OCI-LY3 (cell line): ENCODE data around the gene MLLT10.

Experiments used
- H2AFZ ChIP-seq: fragments of 200-600, 300-600 bp; shearing (Covaris generic); 2 replicates; pipeline ENCODE4 v1.6.0; 2014; ENCODE audit warnings: antibody characterized with exemption, low read depth, low read length
- H3K27ac ChIP-seq: fragments of 200-600, 300-600 bp; sonication (generic); 2 replicates; pipeline ENCODE4 v1.5.1; 2014; ENCODE audit warnings: mild to moderate bottlenecking, low read length, moderate library complexity, mixed read lengths
- H3K27me3 ChIP-seq: fragments of 200-600, 300-600 bp; sonication (generic); 2 replicates; pipeline ENCODE4 v1.6.1; 2014; ENCODE audit warnings: low read depth, low read length, mixed read lengths
- H3K36me3 ChIP-seq: fragments of 200-600, 300-600 bp; sonication (generic); replicated peaks from 2 replicates; pipeline ENCODE3; 2014; ENCODE audit warnings: low read depth, low read length, mixed read lengths
- H3K4me1 ChIP-seq: fragments of 300-600, 200-600 bp; sonication (generic); 2 replicates; pipeline ENCODE4 v1.6.1; 2014; ENCODE audit warnings: low read length, mixed read lengths
- H3K4me2 ChIP-seq: fragments of 200-600, 300-600 bp; sonication (generic); 2 replicates; pipeline ENCODE4 v1.6.1; 2014; ENCODE audit warnings: low read length, mixed read lengths
- H3K4me3 ChIP-seq: fragments of 300-600, 200-600 bp; sonication (generic); 2 replicates; pipeline ENCODE4 v1.5.1; 2014; ENCODE audit warnings: antibody characterized with exemption, mild to moderate bottlenecking, low read length, moderate library complexity
- H3K79me2 ChIP-seq: fragments of 300-600, 200-600 bp; shearing (Covaris generic); 2 replicates; pipeline ENCODE4 v1.6.1; 2014; ENCODE audit warnings: mild to moderate bottlenecking, low read length, mixed read lengths
- H3K9ac ChIP-seq: fragments of 300-600, 200-600 bp; shearing (Covaris generic); 2 replicates; pipeline ENCODE4 v1.6.0; 2014; ENCODE audit warnings: mild to moderate bottlenecking, low read length, moderate library complexity
- H3K9me3 ChIP-seq: fragments of 200-600, 300-600 bp; shearing (Covaris generic); 2 replicates; pipeline ENCODE4 v1.6.1; 2014; ENCODE audit warnings: low read length, mixed read lengths; ENCODE audit not compliant: insufficient read depth
- H4K20me1 ChIP-seq: fragments of 200-600, 300-600 bp; sonication (generic); 2 replicates; pipeline ENCODE4 v1.6.1; 2016; ENCODE audit warnings: low read length, mixed read lengths; ENCODE audit not compliant: insufficient read depth
- CTCF ChIP-seq: fragments of 200-600, 300-600 bp; sonication (generic); IDR thresholded peaks from 2 replicates; pipeline ENCODE4 v1.5.1; 2014; ENCODE audit warnings: antibody characterized with exemption, low read length, low read depth
- EZH2phosphoT487 ChIP-seq: fragments of 200-600 bp; shearing (Covaris generic); IDR thresholded peaks from 2 replicates; pipeline ENCODE4 v1.6.1; 2018; ENCODE audit warnings: antibody characterized with exemption, mixed run types, low read depth

Gene MLLT10

GRCh38 chr10:21599582-21599981 is 65.5 kb downstream of the MLLT10 start:
- Histone ChIP-seq H3K79me2 (no peaks in the 10 kb centered on the region; the same call in 1 of the 2 replicates), H4K20me1 (no peaks in the 10 kb centered on the region), H3K27ac (no peak overlapping the region), H3K4me1 (0 out of 2 replicates have a peak, but pooled peaks cover 2% of the 10 kb centered on the region), H3K9me3 (no peaks in the 10 kb centered on the region), H3K4me2 (no peak overlapping the region), H3K9ac (no peak overlapping the region), H3K36me3 (no peaks in the 10 kb centered on the region), H3K27me3 (no peaks in the 10 kb centered on the region), H3K4me3 (no peak overlapping the region), H2AFZ (no peak overlapping the region)
- TF ChIP-seq EZH2phosphoT487, result no peak
- TF ChIP-seq CTCF, result no peak

DNA sequence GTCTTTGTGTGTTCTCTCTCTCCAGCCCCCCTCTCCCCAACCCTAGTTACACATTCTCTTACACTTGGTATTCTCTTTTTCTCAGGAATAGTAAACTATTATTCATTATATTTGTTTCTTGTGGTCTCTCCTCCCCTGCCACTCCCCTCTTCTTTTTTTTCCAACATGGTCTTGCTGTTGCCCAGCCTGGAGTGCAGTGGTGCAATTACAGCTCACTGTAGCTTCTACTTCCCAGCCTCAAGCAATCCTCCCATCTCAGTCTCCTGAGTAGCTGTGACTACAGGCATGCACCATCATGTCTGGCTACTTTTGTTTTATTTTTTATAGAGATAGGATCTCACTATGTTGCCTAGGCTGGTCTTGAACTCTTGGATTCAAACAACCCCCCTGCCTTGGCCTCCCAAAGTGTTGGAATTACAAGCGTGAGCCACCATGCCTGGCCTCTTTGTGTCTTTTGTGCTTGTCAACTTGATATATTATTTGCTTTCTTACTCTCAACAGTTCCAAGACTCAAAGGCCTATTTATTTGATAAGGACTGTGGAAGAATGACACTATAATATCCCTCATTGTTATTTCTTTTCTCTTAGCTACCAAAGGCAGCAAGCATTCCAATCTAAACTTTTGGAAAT is 66.9 kb downstream of the MLLT10 start:
- Histone ChIP-seq H2AFZ (no peak overlapping the region), H4K20me1 (no peaks in the 10 kb centered on the region), H3K27me3 (no peaks in the 10 kb centered on the region), H3K9me3 (no peaks in the 10 kb centered on the region), H3K9ac (no peak overlapping the region), H3K4me2 (no peak overlapping the region), H3K79me2 (no peaks in the 10 kb centered on the region), H3K27ac (no peak overlapping the region), H3K4me1 (0 out of 2 replicates have a peak, but pooled peaks cover 3% of the 10 kb centered on the region), H3K4me3 (no peak overlapping the region), H3K36me3 (no peaks in the 10 kb centered on the region)
- TF ChIP-seq EZH2phosphoT487 (no peak), CTCF (no peak)

DNA sequence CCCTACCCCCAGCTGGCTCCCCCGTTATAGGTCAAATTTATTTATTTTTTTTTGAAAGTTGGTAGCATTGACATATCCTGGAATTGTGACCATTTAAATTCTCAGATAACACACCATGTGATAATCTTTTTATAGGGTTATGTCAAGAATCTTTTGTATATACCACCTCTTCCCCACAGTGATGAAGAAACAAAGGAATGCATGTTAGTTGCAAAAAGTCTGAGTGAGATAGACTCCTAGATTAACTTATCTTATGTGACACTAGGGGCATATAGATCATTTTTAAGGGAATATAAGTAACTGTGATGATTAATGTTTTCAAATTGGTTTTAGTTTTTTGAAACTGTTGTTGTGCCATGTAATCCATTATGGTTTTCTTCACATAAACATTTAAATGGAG is 68.3 kb downstream of the MLLT10 start:
- no peaks in the 10 kb centered on the region for H4K20me1 ChIP-seq
- no peak overlapping the region for H3K4me2 ChIP-seq
- TF ChIP-seq EZH2phosphoT487 (no peak), CTCF (no peak)
- 0 out of 2 replicates have a peak, but pooled peaks cover 3% of the 10 kb centered on the region for H3K4me1 ChIP-seq
- no peak overlapping the region for H3K9ac ChIP-seq
- H3K36me3 ChIP-seq, result no peaks in the 10 kb centered on the region
- H2AFZ ChIP-seq, result no peak overlapping the region
- H3K4me3 ChIP-seq, result no peak overlapping the region
- H3K9me3 ChIP-seq, result no peaks in the 10 kb centered on the region
- H3K27ac ChIP-seq, result no peak overlapping the region
- no peaks in the 10 kb centered on the region for H3K27me3 ChIP-seq
- no peaks in the 10 kb centered on the region for H3K79me2 ChIP-seq

GRCh38 chr10:21603721-21604120 is 69.7 kb downstream of the MLLT10 start:
- H3K4me3 ChIP-seq, result no peak overlapping the region
- H3K36me3 ChIP-seq, result no peaks in the 10 kb centered on the region
- H3K9ac ChIP-seq, result no peak overlapping the region
- H2AFZ ChIP-seq, result no peak overlapping the region
- H4K20me1 ChIP-seq, result no peaks in the 10 kb centered on the region
- H3K27me3 ChIP-seq, result no peaks in the 10 kb centered on the region
- TF ChIP-seq CTCF (no peak), EZH2phosphoT487 (no peak)
- H3K4me1 ChIP-seq, result 0 out of 2 replicates have a peak, but pooled peaks cover 3% of the 10 kb centered on the region
- H3K79me2 ChIP-seq, result no peaks in the 10 kb centered on the region
- no peak overlapping the region for H3K27ac ChIP-seq
- H3K9me3 ChIP-seq, result no peaks in the 10 kb centered on the region
- no peak overlapping the region for H3K4me2 ChIP-seq
